ENCODE results near the gene ERG.

GRCh38 chr21:38495696-38496095 is 2.6 kb downstream of the ERG start:
- TF ChIP-seq EZH2phosphoT487 (IDR thresholded peaks at IDR 0.05; ENCODE audit: borderline replicate concordance) (no peak), CTCF (conservative IDR thresholded peaks at IDR 0.05; ENCODE audit: low read length) (no peak)
